HEK293 (cell line): Measurements from ENCODE around the gene OR6V1.

ENCODE experiments used
- BCL11A ChIP-seq: fragments of 450-650 bp; formaldehyde crosslinking; IDR thresholded peaks from 2 replicates; pipeline ENCODE4 v1.5.1; 2016; ENCODE audit warnings: low read depth, missing biosample characterization, missing genetic modification characterization
- KLF8 ChIP-seq: fragments of 450-650 bp; formaldehyde crosslinking; IDR thresholded peaks from 2 replicates; pipeline ENCODE4 v1.5.1; 2016; ENCODE audit warnings: missing biosample characterization, missing genetic modification characterization
- ZBTB48 ChIP-seq: fragments of 450-650 bp; formaldehyde crosslinking; IDR thresholded peaks from 2 replicates; pipeline ENCODE4 v1.5.1; 2016; ENCODE audit warnings: missing biosample characterization, missing genetic modification characterization
- ZNF433 ChIP-seq: fragments of 450-650 bp; formaldehyde crosslinking; IDR thresholded peaks from 2 replicates; pipeline ENCODE4 v1.5.1; 2016; ENCODE audit warnings: missing biosample characterization, missing genetic modification characterization, low read depth

- TF ChIP-seq ZBTB48 (tag by site-specific recombination): no peak
- TF ChIP-seq ZNF433 (tag by site-specific recombination): no peak
- no peak for TF ChIP-seq KLF8
- TF ChIP-seq BCL11A: no peak
Measured at GRCh38 chr7:143052041-143052440, at the start of gene OR6V1.
